Measurements from ENCODE around the gene ALDH1A1.

The ALDH1A1 gene

GRCh38 chr9:72952914-72953313 lies at the start of gene ALDH1A1:
TSS of gene ALDH1A1 (minus strand) at chr9:72953053. CDS start at chr9:72953000, 53 bp downstream.
- no peak for DNase-seq

DNA sequence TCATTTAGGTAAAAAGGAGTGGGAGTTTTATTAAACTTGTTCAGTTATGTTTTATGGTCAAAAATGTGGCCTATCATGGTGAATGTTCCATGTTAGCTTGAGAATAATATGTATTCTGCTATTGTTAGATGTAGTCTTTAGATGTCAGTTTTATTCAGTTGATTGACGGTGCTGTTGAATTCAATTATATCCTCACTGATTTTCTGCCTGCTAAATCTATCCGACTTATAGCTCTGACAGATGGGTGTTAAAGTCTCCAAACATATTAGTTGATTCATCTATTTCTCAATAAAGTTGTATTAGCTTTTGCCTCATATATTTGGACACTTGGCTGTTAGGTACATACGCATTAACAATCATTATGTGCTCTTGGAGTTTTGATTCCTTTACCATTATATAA lies 49.0 kb upstream of the ALDH1A1 start:
- in situ Hi-C loops (cut with MboI; ENCODE audit: low pct_unique_long_range_greater_than_20kb, low sequenced_read_pairs) = no loop called here
- no peak for DNase-seq

More at GRCh38 chr9:72952914-72953313, at the start of gene ALDH1A1:
- in situ Hi-C loops (cut with MboI; ENCODE audit: low pct_unique_long_range_greater_than_20kb, low sequenced_read_pairs) = no loop called here

- in situ Hi-C loops (cut with MboI; ENCODE audit: low pct_unique_long_range_greater_than_20kb, low sequenced_read_pairs) = no loop called here
- DNase-seq = no peak
Measured at GRCh38 chr9:72998363-72998762, 45.5 kb upstream of the ALDH1A1 start.

DNA sequence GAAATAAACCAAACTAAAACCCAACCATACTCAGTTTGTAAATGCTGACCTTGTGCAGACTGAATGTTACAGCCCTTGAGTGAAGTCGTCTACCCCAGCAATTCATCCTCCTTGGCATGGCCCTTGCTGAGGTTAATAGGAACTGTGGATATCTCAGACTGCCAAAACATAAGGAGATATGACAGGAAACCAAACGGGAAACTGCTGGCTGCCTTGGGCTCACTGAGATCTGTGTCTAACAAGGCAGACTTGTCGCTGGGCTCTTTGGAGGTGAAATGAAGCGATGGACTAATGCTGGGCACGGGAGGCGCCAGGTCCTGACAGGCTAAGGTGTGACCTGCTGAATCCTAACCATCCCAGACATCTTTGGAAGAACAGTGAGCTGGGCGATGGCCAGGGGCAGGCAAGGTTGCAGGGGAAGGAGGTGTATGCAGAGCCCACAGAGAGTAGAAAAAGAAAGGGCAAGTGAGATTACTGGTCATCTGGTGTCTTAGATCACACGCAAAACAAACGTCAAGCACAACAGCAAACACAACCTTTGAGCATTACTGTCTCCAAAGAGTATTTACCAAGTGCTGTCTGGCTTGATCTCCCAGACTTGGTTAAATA lies 44.6 kb upstream of the ALDH1A1 start:
- in situ Hi-C loops (cut with MboI; ENCODE audit: low pct_unique_long_range_greater_than_20kb, low sequenced_read_pairs) = no loop called here
- no peak for DNase-seq

GRCh38 chr9:72996684-72997314 lies 43.9 kb upstream of the ALDH1A1 start:
- in situ Hi-C loops (cut with MboI; ENCODE audit: low pct_unique_long_range_greater_than_20kb, low sequenced_read_pairs) = no loop called here
- no peak for DNase-seq

DNA sequence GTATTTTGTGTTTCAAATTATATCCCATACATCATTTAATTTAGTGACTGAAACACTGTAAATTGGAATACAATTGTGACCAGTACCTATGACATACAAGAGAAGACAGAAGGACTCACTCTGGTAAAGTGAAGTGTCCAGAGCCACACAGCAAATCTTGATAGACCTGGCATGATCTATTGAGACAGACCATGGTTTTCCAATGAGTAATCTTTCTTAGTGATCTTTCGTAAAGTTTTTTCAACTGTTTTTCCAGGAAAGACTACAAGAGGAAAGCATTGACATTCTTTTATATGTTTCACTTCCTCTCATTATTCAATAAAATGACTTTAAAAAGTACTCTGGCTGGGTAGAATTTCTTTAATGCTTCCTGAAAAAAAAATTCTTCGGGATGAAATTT lies 43.3 kb upstream of the ALDH1A1 start:
- in situ Hi-C loops (cut with MboI; ENCODE audit: low pct_unique_long_range_greater_than_20kb, low sequenced_read_pairs) = no loop called here
- DNase-seq = no peak

- in situ Hi-C loops (cut with MboI; ENCODE audit: low pct_unique_long_range_greater_than_20kb, low sequenced_read_pairs) = no loop called here
- DNase-seq = no peak
Measured at GRCh38 chr9:72995131-72996024, 42.5 kb upstream of the ALDH1A1 start.

- in situ Hi-C loops (cut with MboI; ENCODE audit: low pct_unique_long_range_greater_than_20kb, low sequenced_read_pairs) = no loop called here
- no peak for DNase-seq
Measured at GRCh38 chr9:72991772-72992171, 38.9 kb upstream of the ALDH1A1 start.

DNA sequence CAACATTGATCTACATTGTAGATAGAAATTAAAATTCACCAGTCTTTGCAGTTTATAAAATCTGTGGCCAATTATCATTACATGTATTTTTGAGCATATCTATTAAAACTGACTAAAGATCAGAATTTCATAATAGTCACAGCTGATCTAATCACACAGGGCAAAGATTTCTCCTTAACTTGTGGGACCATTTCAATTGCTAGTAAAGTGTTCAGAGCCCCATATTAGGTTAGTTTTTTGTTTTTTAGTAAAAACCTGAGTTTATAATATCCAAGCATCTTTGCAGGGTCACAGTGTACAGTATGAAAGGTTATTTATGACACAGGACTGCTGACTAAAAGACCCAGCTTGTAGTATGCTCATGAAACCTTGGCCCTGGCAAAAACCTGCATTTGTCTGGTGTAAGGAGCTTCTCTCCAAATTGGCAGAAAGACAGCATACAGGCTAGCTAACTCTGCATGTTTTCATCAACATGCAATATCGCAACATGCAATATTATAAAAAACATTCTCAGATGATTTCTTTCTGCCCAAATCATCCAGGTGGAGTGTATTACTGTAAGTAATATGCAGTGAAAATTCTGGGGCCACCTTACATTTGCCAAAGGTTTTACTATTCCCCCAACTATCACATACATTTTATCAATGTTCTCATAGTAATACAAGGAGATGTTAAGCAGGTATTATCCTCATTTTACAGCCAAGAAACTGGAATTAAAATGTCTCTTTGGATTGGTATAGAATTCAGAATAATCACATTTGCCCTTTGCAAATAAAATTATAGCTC lies 37.7 kb upstream of the ALDH1A1 start:
- in situ Hi-C loops (cut with MboI; ENCODE audit: low pct_unique_long_range_greater_than_20kb, low sequenced_read_pairs) = no loop called here
- no peak for DNase-seq

DNA sequence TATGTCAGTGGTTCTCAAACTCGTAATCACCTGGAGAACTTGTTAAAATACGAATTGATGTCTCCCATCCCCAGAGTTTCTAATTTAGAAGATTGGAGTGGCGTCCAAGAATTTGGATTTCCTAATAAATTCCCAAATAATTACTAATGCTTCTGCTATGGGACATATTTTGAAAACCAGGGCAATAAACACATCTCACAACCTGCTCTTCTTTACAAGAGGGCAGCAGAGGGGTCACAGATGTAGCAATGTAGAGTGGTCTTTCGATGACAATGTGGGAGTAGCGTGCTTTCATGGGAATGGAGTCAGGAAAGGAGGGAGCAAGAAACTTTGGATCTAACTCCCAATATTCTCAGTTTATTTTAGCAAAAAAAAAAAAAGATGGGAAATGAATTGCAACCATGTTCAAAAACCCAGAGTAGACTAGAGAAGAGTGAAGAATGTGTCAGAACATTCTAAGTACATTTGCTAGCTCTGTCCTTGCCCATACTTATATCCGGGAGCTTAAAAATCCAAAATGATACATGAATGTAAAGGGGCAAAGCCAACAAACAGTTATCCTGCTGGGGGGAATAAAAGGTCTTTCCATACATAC lies 33.8 kb upstream of the ALDH1A1 start:
- DNase-seq = no peak
- in situ Hi-C loops (cut with MboI; ENCODE audit: low pct_unique_long_range_greater_than_20kb, low sequenced_read_pairs) = no loop called here

DNA sequence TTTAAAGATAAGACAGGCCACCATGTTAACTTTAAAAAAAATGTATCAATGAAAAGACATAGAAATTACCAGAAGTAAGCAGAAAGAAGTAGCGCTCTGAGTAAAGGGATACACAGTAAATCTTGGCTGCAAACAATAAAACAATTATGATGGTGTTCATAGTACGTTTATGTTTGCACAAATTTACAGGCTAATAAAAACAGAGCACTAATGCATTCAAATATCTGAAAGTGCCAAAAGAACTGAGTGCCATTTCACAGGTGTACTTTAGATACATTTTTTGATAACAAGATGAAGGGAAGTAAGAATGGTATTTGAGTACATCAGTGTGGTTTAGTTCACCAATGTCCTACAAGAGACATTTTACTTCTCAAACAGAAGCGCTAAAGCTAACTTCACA lies 32.9 kb upstream of the ALDH1A1 start:
- in situ Hi-C loops (cut with MboI; ENCODE audit: low pct_unique_long_range_greater_than_20kb, low sequenced_read_pairs) = no loop called here
- no peak for DNase-seq

GRCh38 chr9:72984991-72985390 lies 32.1 kb upstream of the ALDH1A1 start:
- DNase-seq = no peak
- in situ Hi-C loops (cut with MboI; ENCODE audit: low pct_unique_long_range_greater_than_20kb, low sequenced_read_pairs) = no loop called here

DNA sequence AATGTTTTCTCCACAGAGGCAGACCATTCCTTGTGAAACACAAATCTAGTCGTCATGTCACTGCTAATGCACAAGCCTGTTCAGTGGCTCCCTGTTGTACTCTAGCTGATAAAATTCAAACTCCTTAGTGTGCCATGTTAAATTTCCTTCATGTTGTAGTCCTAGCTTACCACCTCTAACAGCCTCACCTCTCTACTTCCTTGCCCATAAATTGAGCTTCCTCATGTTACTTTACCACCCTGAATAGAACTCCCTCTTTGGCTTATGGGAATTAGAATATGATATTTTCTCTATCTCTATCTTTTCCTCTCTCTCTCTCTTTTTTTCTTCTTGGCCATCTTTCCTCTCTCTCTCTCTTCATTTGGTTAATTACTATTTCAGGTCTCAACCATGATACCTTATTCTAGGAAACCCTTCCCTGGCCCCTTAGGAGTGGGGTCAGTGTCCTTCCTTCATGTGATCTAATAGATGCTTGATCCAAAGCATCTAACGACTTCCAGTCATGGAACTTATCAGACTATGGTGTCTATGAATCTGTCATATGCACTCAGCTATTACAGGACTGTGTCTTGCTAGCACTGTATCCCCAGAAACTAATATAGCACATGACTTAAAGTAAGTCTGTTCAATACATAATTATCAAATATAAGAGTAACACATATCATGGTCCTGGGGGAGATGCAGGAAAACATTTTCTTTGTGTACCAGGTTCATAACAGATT lies 31.5 kb upstream of the ALDH1A1 start:
- in situ Hi-C loops (cut with MboI; ENCODE audit: low pct_unique_long_range_greater_than_20kb, low sequenced_read_pairs) = no loop called here
- no peak for DNase-seq

DNA sequence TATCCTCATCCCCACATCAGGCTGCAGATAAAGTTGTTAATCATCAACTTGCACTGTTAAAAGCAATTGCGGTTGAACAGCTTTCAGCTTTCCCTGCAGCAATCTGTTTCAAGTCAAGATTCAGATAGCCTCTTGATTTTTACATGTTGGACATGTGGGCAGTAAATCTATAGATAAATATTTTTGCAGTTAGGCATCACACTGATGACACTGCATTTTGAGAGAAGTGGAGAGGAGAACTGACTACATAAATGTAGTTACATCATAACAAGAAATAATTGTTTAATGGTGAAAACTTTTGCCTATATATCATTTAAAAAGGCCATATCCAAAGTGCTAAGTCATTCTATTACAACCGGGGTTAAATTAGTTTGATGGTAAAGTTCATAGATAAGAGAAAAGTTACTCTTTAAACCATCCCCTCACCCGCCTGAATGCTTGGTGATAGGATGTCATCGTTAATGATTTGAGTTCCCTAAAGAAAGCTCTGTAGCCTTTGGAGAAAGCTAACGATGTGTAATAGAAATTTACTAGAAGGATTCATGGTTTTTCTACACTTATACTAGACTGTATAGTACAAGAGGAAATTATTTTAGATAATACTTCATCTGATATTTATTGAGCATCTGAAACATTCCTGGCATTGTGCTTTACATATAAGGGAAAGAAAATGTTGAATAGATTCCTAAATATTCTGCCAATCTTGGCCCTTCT lies 30.8 kb upstream of the ALDH1A1 start:
- in situ Hi-C loops (cut with MboI; ENCODE audit: low pct_unique_long_range_greater_than_20kb, low sequenced_read_pairs) = no loop called here
- no peak for DNase-seq

- no peak for DNase-seq
- in situ Hi-C loops (cut with MboI; ENCODE audit: low pct_unique_long_range_greater_than_20kb, low sequenced_read_pairs) = no loop called here
Measured at GRCh38 chr9:72983056-72983455, 30.2 kb upstream of the ALDH1A1 start.

DNA sequence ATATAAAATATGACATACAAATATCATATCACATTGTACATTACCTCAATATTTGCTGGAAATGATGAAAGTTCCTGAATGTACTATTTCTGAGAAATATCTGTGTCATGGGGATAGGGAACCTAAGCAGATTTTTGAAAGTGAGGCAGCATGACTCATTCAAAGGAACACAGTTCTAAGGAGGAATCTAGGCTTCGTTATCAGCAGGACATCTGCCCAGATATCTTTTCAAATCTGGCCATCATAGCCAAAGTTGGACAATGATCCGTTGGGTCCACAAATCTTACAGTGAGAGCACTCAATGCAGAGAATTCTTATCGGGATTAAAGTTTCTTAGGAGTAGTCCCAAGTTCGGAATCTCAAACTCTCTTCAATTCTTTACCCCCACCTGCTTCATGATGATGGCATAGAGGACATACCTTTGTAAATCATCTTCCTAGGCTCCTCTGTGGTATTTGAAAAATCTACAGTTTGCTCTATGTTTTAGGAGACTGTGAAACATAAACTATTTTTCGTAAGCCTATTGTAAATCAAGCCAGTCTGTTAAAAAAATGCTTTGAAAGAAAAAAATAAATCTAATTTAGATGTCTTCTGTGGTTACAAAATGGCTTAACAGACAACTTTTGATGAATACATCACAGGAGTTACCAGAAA lies 29.4 kb upstream of the ALDH1A1 start:
- in situ Hi-C loops (cut with MboI; ENCODE audit: low pct_unique_long_range_greater_than_20kb, low sequenced_read_pairs) = no loop called here
- DNase-seq = no peak

DNA sequence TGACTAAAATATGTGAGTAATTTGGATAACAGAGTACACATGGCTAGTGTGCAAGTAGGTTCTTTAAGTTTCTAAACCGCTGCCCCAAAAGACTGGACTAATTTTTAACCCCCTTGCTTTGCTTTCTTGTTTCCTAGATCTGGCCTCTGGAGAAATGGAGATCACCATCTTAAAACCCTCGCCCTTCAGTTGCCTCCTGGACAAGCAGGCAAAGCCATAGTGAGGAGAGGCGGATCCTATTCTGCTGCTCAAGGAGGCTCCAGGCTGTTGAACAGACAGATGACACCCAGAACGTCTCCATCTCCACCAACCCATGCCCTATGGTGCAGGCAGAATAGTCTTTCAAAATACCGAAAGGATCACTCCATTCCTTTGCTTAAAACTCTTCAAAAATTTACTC lies 28.6 kb upstream of the ALDH1A1 start:
- no peak for DNase-seq
- in situ Hi-C loops (cut with MboI; ENCODE audit: low pct_unique_long_range_greater_than_20kb, low sequenced_read_pairs) = no loop called here
